Activated effector memory CD4-positive, alpha-beta T cell treated with anti-CD3 and anti-CD28 coated beads, Interleukin-2, amount 50 U/mL, for 16 hours (primary cell): ENCODE measurements around the gene PRKCG.
"Not testable (repeated sequence)": the region's sequence is repeated elsewhere in the genome, so short reads cannot be mapped to it uniquely, and the experiment has no call there.

Experiments used
- DNase-seq: peaks from one replicate; pipeline ENCODE4 v3.0.0-alpha.2; 2020

Gene PRKCG

DNA sequence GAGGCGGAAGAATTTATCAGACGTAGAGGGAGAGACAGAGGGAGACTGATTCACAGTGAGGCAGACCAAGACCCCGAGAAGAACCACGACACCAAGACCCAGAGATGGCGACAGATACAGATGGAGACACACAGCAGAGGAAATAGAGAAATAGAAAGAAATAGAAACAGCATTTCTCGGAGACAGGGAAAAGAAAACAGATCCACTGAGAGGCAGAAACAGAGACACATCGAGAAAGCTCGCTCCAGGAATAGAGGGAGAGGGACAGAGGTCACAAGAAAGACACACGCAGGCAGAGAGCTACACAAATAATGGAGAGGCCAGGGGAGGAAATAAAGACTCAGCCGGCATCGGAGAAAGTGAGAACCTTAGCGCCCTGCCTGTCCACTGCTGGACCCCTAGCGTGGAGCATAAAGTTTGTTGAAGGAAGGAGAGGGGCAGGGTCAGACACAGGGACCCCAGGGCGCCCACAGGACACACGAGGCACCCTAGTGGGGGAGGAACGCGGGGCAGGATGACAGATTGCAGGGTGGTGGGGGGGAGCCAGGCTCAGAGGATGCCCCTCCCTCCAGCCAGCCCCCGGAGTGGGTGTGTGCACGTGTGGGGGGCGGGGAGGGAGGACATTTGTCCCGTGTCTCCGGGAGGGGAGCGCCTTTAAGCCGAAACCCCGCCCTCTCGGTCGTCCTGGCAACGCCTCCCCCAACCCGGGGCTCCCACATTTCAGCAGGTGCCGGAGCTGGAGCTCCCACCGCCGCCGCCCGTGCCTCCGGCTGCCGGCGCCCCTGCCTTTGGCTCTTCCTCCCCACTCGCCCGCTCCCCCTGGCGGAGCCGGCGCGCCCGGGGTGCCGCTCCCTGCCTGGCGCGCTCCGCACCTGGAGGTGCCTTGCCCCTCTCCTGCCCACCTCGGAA lies at the start of gene PRKCG:
PRKCG (plus strand) TSS at position 716 of the 909 bp plus-strand sequence. CDS start 298 bp downstream, outside the sequence.
- peak; percentile 85 for DNase-seq

DNA sequence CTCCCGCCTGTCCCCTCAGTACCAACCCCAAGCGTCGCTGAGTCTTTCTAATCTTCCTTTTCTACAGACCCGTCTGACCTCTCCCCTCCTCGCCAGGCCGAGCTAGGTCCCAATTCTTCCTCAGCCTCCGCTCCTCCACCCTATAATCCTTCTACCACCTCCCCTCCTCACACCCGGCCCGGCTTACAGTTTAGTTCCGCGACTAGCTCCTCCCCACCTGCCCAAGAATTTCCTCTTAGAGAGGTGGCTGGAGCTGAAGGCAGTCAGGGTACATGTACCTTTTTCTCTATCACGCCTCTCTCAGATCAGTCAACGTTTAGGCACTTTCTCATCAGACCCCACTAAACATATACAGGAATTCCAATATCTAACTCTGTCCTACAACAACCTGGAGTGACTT lies 49.1 kb upstream of the PRKCG start:
- not testable (repeated sequence) for DNase-seq

- DNase-seq: not testable (repeated sequence)
Measured at GRCh38 chr19:53838446-53838845, 43.6 kb upstream of the PRKCG start.

GRCh38 chr19:53840241-53840640 lies 41.8 kb upstream of the PRKCG start:
- not testable (repeated sequence) for DNase-seq

DNA sequence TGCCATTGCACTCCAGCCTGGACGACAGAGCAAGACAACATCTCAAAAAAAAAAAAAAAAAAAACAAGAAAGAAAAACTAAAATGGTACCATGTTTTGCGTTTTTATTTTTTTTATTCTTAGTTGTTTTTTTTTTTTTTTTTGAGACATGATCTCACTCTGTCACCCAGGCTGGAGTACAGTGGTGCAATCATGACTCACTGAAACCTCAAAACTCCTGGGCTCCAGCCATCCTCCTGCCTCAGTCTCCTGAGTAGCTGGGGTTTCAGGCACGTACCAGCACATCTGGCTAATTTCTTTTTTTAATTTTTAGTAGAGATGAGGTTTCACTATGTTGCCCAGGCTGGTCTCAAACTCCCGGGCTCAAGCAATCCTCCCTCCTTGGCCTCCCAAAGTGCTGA lies 41.1 kb upstream of the PRKCG start:
- not testable (repeated sequence) for DNase-seq

GRCh38 chr19:53844849-53845246 lies 37.1 kb upstream of the PRKCG start:
- DNase-seq: no peak

DNA sequence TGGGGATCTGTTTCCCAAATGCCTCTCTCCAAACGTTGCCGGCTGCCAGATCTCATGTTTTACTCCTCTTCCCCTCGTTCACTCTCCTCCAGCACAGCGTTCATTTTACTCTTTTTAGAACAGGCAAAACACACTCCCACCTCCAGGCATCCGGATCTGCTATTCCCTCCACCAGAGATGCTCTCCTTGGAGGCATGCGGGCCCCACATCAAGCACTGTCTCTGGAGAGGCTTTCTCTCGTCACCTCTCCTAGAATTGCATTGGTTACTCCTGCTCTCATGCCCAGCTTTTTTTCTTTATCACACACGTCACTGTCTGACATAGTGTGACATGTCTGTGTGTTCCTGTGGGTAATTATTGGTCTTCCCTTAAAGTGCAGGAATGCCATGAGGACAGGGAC lies 34.4 kb upstream of the PRKCG start:
- no peak for DNase-seq

DNA sequence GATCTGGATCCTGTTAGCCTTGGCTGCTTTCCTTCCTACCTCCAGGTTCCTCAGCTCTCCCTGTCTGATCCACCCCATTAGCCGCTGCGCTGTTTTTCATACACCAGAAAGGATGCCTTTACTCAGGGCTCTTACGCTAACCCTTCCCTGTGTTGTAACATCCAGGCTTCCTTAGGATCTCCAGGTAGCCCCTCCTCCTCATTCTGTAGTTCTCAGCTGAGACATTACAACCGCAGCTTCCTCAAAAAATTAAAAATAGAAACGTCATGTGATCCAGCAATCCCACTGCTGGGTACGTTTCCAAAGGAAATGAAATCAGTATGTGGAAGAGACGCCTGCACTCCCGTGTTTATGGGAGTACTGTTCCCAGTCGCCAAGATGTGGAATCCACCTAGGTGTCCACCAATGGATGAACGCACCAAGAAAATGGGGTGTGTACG lies 32.7 kb upstream of the PRKCG start:
- DNase-seq: no peak

GRCh38 chr19:53853707-53854106 lies 28.3 kb upstream of the PRKCG start:
- no peak for DNase-seq

GRCh38 chr19:53864308-53864836 lies 17.6 kb upstream of the PRKCG start:
- DNase-seq: no peak

DNA sequence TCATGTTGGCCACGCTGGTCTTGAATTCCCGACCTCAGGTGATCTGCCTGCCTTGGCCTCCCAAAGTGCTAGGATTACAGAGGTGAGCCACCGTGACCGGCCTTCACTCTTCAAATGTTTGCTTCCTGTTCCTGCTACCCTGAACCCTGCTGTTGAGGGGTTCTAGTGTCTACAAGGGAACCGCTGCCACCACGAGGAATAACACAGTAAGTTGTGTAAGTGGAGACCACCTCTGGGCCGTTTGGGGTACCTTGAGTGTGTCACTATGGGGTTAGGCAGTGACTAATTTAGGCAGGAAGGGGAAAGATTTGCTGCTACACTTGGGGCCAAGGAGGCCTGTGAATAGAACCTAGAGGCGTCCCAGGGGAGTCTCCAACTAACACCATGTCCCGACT lies 16.5 kb upstream of the PRKCG start:
- DNase-seq: no peak

- DNase-seq: peak; percentile 87
Measured at GRCh38 chr19:53865918-53866864, 15.8 kb upstream of the PRKCG start.

DNA sequence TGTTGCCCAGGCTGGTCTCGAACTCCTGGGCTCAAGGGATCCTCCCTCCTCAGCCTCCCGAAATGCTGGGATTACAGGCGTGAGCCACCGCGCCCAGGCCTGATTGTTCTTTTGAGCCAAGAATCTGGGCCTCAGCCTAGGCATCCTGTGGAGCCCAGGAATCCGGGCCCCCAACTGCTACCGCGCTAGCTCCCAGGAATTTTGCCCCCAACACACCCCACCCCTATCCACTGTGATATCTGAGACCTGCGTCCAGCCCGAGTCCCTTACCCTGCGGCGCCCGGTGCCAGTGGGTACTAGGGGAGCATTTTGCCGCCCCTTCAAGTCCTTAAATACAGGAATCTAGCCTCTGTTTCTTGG lies 15.2 kb upstream of the PRKCG start:
- DNase-seq: no peak

- DNase-seq: peak; percentile 100
Measured at GRCh38 chr19:53867225-53868090, 14.5 kb upstream of the PRKCG start, which contains the start of gene MYADM. TSS of gene MYADM (plus strand) at chr19:53867883. CDS start at chr19:53873530, 5,647 bp downstream.

DNA sequence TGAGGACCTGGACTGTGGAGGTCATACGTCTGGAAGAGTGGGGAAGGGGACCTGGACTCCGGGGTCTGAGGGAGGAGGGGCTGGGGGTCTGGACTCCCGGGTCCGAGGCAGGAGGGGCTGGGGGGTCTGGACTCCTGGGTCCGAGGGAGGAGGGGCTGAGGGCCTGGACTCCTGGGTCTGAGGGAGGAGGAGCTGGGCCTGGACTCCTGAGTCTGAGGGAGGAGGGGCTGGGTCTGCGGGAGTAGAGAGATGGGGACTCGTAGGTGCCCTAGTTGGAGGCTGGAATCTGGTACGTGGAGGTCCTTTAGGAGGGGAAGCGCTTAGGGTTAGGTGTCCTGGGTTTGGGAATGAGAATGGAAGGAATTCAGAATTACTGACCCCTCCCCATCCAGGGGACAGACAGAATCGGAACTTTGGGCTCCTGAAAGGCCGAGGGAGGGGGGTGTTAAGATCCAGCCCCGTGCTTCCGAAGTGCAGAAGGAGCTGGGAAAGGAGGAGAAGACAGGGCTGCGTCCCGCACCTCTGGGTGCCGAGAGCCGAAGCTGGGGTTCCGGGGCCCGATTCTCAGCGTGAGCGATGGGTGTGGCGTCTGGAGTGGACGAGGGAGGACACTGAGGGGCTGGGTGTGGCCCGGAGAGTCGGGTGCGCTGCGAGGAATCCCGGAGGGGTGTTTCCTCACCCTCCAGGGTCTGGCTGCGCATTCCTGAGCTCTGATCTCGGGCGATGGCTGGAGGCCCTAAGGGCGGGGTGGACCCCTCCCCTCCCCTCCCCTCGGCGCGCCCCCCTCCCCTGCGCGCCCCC lies 13.7 kb upstream of the PRKCG start:
- peak; percentile 79 for DNase-seq

DNA sequence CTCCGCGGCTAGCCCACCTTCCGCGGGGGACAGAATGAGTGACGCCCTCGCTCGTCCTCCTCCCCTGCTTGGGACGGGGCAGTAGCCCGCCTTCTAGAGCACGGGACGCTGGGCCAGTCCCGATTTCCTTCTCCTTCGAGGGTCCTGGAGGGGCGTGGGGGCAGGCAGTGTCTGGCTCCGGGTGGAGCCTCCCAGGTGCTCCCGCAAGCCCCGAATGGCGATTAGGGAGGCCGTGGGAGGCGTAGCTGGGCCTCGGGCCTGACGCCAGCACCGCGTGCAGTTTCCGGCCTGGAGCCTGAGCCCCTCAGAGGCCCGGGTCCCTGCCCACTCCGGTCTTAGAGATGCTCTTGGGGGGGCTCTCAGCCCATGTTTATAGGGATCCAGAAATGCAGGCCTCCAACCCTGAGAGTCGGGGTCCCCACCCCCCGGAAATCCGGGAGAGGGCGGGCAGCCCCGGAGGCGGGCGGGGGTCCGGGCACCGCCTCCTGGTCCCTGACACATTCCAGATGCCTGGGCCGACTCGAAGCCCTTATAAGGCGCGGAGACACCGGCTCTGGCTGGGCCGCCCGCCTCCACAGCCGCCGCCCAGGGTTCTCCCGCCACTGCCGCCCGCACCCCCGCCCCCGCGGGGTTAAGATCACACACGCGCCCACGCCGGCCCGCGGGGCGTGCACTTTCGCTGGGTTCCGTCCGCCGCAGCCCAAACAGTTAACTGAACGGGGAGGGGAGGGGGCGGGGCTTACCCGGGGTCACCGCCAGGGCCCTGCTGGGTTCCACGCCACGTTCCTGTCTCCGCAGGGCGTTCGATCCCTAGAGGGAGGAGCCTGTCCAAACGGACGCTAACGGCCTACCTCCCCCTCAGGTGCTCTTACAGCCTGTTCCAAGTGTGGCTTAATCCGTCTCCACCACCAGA lies 12.8 kb upstream of the PRKCG start:
- peak; percentile 94 for DNase-seq

GRCh38 chr19:53869805-53870484 lies 12.1 kb upstream of the PRKCG start:
- not testable (repeated sequence) for DNase-seq

DNA sequence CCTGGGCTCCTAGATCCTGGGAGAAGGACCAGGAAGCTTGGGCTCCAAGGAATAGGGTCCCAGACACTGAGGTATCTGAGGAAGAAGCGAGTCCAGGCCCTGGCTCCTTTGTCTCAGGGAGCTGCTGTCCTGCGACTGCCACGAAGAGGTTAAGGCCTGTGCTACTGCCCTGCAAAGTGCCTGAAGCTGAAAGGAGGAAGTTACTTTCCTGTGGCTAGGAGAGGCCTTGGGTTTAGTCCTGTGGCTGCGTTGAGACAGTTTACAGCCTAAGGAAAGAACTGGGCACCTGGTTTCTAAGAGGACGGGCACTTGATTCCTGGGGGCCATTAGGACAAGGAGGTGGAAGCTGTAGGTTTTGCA lies 11.5 kb upstream of the PRKCG start:
- no peak for DNase-seq

- no peak for DNase-seq
Measured at GRCh38 chr19:53871454-53871853, 10.5 kb upstream of the PRKCG start.

- DNase-seq: no peak
Measured at GRCh38 chr19:53872762-53873161, 9.2 kb upstream of the PRKCG start.
